SU-DHL-6 (cell line): Measurements from ENCODE around the gene ATP6V0A1.

Experiments used
- EZH2phosphoT487 ChIP-seq: fragments of 200-600 bp; sonication (generic), shearing (Covaris generic); conservative IDR thresholded peaks from 2 replicates; pipeline ENCODE4 v1.6.1; 2018; ENCODE audit warnings: mild to moderate bottlenecking, antibody characterized with exemption, low read length, moderate library complexity, mixed read lengths
- TF ChIP-seq, protein P1 (sequence below): fragments of 200-600 bp; sonication (generic); IDR thresholded peaks from one replicate; pipeline ENCODE4 v1.5.1; 2017; ENCODE audit warnings: antibody characterized with exemption, mild to moderate bottlenecking, low read length, moderate library complexity; ENCODE audit not compliant: insufficient read depth, poor library complexity, severe bottlenecking

GRCh38 chr17:42475835-42476234, 17.2 kb downstream of the ATP6V0A1 start:
- TF ChIP-seq, protein P1, sequence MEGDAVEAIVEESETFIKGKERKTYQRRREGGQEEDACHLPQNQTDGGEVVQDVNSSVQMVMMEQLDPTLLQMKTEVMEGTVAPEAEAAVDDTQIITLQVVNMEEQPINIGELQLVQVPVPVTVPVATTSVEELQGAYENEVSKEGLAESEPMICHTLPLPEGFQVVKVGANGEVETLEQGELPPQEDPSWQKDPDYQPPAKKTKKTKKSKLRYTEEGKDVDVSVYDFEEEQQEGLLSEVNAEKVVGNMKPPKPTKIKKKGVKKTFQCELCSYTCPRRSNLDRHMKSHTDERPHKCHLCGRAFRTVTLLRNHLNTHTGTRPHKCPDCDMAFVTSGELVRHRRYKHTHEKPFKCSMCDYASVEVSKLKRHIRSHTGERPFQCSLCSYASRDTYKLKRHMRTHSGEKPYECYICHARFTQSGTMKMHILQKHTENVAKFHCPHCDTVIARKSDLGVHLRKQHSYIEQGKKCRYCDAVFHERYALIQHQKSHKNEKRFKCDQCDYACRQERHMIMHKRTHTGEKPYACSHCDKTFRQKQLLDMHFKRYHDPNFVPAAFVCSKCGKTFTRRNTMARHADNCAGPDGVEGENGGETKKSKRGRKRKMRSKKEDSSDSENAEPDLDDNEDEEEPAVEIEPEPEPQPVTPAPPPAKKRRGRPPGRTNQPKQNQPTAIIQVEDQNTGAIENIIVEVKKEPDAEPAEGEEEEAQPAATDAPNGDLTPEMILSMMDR, result no peak
- no peak for TF ChIP-seq EZH2phosphoT487
